Peyer's patch (tissue), 4 donors: Measurements from ENCODE around the gene NRF1.

ENCODE experiments used
- CTCF ChIP-seq, 6 experiments: fragments of 450-650 bp in 4 of 6; fragments of 200-600 bp in 2 of 6; sonication (generic) in 1 of 6; IDR thresholded peaks; one replicate each; pipeline ENCODE4 v1.5.1; 2017 to 2019; ENCODE audit warnings: antibody characterized with exemption in 6 of 6, mild to moderate bottlenecking in 3 of 6, moderate library complexity in 1 of 6
- POLR2A ChIP-seq, 2 donors: fragments of 450-650 bp; IDR thresholded peaks; one replicate each; pipeline ENCODE4 v1.5.1; 2017; ENCODE audit warnings: antibody characterized with exemption in 2 of 2, mild to moderate bottlenecking in 2 of 2, moderate library complexity in 2 of 2

- TF ChIP-seq CTCF (IDR thresholded peaks at IDR 0.05) = no peak
- TF ChIP-seq POLR2A (IDR thresholded peaks at IDR 0.05) = no peak
These were observed 28.9 kb downstream of the NRF1 start for GRCh38 chr7:129640400-129640799.
